ENCODE data around the gene BLTP3B. TPM values are rescaled to one million over a fixed set of nuclear protein-coding genes. Genes with fewer than 3 reads are reported as not detected.
A peak's percentile ranks its signal among the peaks of the same experiment; 100 is the strongest.
"Not testable (repeated sequence)": the region's sequence is repeated elsewhere in the genome, so short reads cannot be mapped to it uniquely, and the experiment has no call there.

The BLTP3B gene
- polyA plus RNA-seq (ENCODE audit: low read depth in 6 of 6) = 10 to 100 TPM; 19.9 to 34.6 (median 25.0) TPM

GRCh38 chr12:100142851-100143559 is at the start of gene BLTP3B:
Gene BLTP3B, minus strand, starts transcription at chr12:100142874. Its CDS starts 239 bp downstream, at chr12:100142635.
- no peaks in the 10 kb centered on the region for H3K36me3 Mint-ChIP-seq
- peak within 1 kb of the TSS; percentile 89 to 99 (median 96) for H3K27ac Mint-ChIP-seq
- H3K9me3 Mint-ChIP-seq = no peaks in the 10 kb centered on the region
- DNase-seq (peak; percentile 83), ATAC-seq (ENCODE audit: low read depth in 2 of 2) (peak; percentile 88 to 91)
- no peaks in the 10 kb centered on the region for H3K27me3 Mint-ChIP-seq
- H3K4me1 Mint-ChIP-seq = peaks cover 23 to 36% (median 34%) of the 10 kb centered on the region in 3 donors
- peak within 1 kb of the TSS; percentile 84 to 99 (median 96) for H3K4me3 Mint-ChIP-seq

- Mint-ChIP-seq H3K4me3 (peak overlapping the region in 1 of 8 donors; percentile 47), H3K36me3 (peaks cover 17 to 26% of the 10 kb centered on the region in 2 donors), H3K9me3 (peaks cover 0 to 3% (median 0%) of the 10 kb centered on the region in 7 donors), H3K27me3 (no peaks in the 10 kb centered on the region), H3K4me1 (peaks cover 2 to 20% (median 10%) of the 10 kb centered on the region in 3 donors), H3K27ac (peak overlapping the region in 2 of 6 donors; percentile 34 to 48)
- DNase-seq = no peak
- ATAC-seq (ENCODE audit: low read depth in 2 of 2) = no peak
Measured at GRCh38 chr12:100189636-100190394, 47.1 kb upstream of the BLTP3B start.

GRCh38 chr12:100188888-100189635 is 46.4 kb upstream of the BLTP3B start:
- H3K9me3 Mint-ChIP-seq; DNase-seq; H3K4me3 Mint-ChIP-seq; H3K27me3 Mint-ChIP-seq; ATAC-seq (ENCODE audit: low read depth in 2 of 2): not testable (repeated sequence)
- Mint-ChIP-seq H3K27ac (peak overlapping the region in 1 of 6 donors; percentile 34), H3K4me1 (peaks cover 4 to 26% (median 10%) of the 10 kb centered on the region in 3 donors), H3K36me3 (peaks cover 13 to 18% of the 10 kb centered on the region in 2 donors)

- no peak for ATAC-seq (ENCODE audit: low read depth in 2 of 2)
- Mint-ChIP-seq H3K9me3 (peaks cover 0 to 3% (median 0%) of the 10 kb centered on the region in 7 donors), H3K4me3 (no peak overlapping the region), H3K27me3 (no peaks in the 10 kb centered on the region), H3K4me1 (peaks cover 6 to 31% (median 10%) of the 10 kb centered on the region in 3 donors), H3K36me3 (peaks cover 16 to 18% of the 10 kb centered on the region in 2 donors), H3K27ac (peak overlapping the region in 1 of 6 donors; percentile 33)
- DNase-seq = no peak
Measured at GRCh38 chr12:100187857-100188519, 45.3 kb upstream of the BLTP3B start.

- peaks cover 0 to 3% (median 0%) of the 10 kb centered on the region in 7 donors for H3K9me3 Mint-ChIP-seq
- no peak overlapping the region for H3K27ac Mint-ChIP-seq
- no peak for ATAC-seq (ENCODE audit: low read depth in 2 of 2)
Measured at GRCh38 chr12:100187068-100187467, 44.4 kb upstream of the BLTP3B start.

GRCh38 chr12:100186071-100186470 is 43.4 kb upstream of the BLTP3B start:
- H3K4me1 Mint-ChIP-seq = peaks cover 6 to 23% (median 10%) of the 10 kb centered on the region in 3 donors
- H3K4me3 Mint-ChIP-seq = no peak overlapping the region
- peaks cover 16 to 18% of the 10 kb centered on the region in 2 donors for H3K36me3 Mint-ChIP-seq
- H3K27ac Mint-ChIP-seq = no peak overlapping the region
- ATAC-seq (ENCODE audit: low read depth in 2 of 2) = no peak
- peaks cover 0 to 3% (median 0%) of the 10 kb centered on the region in 7 donors for H3K9me3 Mint-ChIP-seq
- no peaks in the 10 kb centered on the region for H3K27me3 Mint-ChIP-seq
- no peak for DNase-seq

More at GRCh38 chr12:100187068-100187467, 44.4 kb upstream of the BLTP3B start:
- Mint-ChIP-seq H3K36me3 (peaks cover 16 to 18% of the 10 kb centered on the region in 2 donors), H3K27me3 (no peaks in the 10 kb centered on the region), H3K4me3 (no peak overlapping the region), H3K4me1 (peaks cover 6 to 30% (median 10%) of the 10 kb centered on the region in 3 donors)
- no peak for DNase-seq

- Mint-ChIP-seq H3K9me3 (peaks cover 0 to 3% (median 0%) of the 10 kb centered on the region in 7 donors), H3K36me3 (peaks cover 16 to 18% of the 10 kb centered on the region in 2 donors), H3K27ac (peak overlapping the region in 1 of 6 donors; percentile 78), H3K4me3 (no peak overlapping the region), H3K27me3 (no peaks in the 10 kb centered on the region), H3K4me1 (peaks cover 6 to 22% (median 10%) of the 10 kb centered on the region in 3 donors)
- ATAC-seq (ENCODE audit: low read depth in 2 of 2) = no peak
- no peak for DNase-seq
Measured at GRCh38 chr12:100185361-100185894, 42.8 kb upstream of the BLTP3B start.

GRCh38 chr12:100184549-100185145 is 42.0 kb upstream of the BLTP3B start:
- no peaks in the 10 kb centered on the region for H3K27me3 Mint-ChIP-seq
- DNase-seq (no peak), ATAC-seq (ENCODE audit: low read depth in 2 of 2) (no peak)
- peaks cover 6 to 22% (median 10%) of the 10 kb centered on the region in 3 donors for H3K4me1 Mint-ChIP-seq
- H3K36me3 Mint-ChIP-seq = peaks cover 16 to 17% of the 10 kb centered on the region in 2 donors
- H3K27ac Mint-ChIP-seq = peak overlapping the region in 1 of 6 donors; percentile 51
- H3K4me3 Mint-ChIP-seq = no peak overlapping the region
- peaks cover 0 to 3% (median 0%) of the 10 kb centered on the region in 7 donors for H3K9me3 Mint-ChIP-seq

- Mint-ChIP-seq H3K27me3 (no peaks in the 10 kb centered on the region), H3K4me3 (no peak overlapping the region), H3K27ac (no peak overlapping the region), H3K4me1 (peaks cover 0 to 11% (median 3%) of the 10 kb centered on the region in 3 donors), H3K9me3 (no peaks in the 10 kb centered on the region), H3K36me3 (peaks cover 8 to 10% of the 10 kb centered on the region in 2 donors)
- ATAC-seq (ENCODE audit: low read depth in 2 of 2) (no peak), DNase-seq (no peak)
Measured at GRCh38 chr12:100179252-100179651, 36.6 kb upstream of the BLTP3B start.

GRCh38 chr12:100176493-100176892 is 33.8 kb upstream of the BLTP3B start:
- H3K4me3 Mint-ChIP-seq; H3K9me3 Mint-ChIP-seq; H3K27ac Mint-ChIP-seq; H3K4me1 Mint-ChIP-seq; H3K36me3 Mint-ChIP-seq; ATAC-seq (ENCODE audit: low read depth in 2 of 2); DNase-seq; H3K27me3 Mint-ChIP-seq: not testable (repeated sequence)

GRCh38 chr12:100174495-100174894 is 31.8 kb upstream of the BLTP3B start:
- no peaks in the 10 kb centered on the region for H3K9me3 Mint-ChIP-seq
- H3K4me1 Mint-ChIP-seq = no peaks in the 10 kb centered on the region
- no peak overlapping the region for H3K4me3 Mint-ChIP-seq
- no peaks in the 10 kb centered on the region for H3K27me3 Mint-ChIP-seq
- H3K27ac Mint-ChIP-seq = no peak overlapping the region
- peaks cover 7 to 10% of the 10 kb centered on the region in 2 donors for H3K36me3 Mint-ChIP-seq
- ATAC-seq (ENCODE audit: low read depth in 2 of 2) (no peak), DNase-seq (no peak)

GRCh38 chr12:100173111-100173510 is 30.4 kb upstream of the BLTP3B start:
- Mint-ChIP-seq H3K4me3 (no peak overlapping the region), H3K36me3 (peaks cover 0 to 4% of the 10 kb centered on the region in 2 donors), H3K27ac (no peak overlapping the region), H3K9me3 (no peaks in the 10 kb centered on the region), H3K27me3 (no peaks in the 10 kb centered on the region), H3K4me1 (no peaks in the 10 kb centered on the region)
- DNase-seq (no peak), ATAC-seq (ENCODE audit: low read depth in 2 of 2) (no peak)

Measured in naive B cell (primary cell).